Measurements from ENCODE around the gene ATF6B.

The ATF6B gene

DNA sequence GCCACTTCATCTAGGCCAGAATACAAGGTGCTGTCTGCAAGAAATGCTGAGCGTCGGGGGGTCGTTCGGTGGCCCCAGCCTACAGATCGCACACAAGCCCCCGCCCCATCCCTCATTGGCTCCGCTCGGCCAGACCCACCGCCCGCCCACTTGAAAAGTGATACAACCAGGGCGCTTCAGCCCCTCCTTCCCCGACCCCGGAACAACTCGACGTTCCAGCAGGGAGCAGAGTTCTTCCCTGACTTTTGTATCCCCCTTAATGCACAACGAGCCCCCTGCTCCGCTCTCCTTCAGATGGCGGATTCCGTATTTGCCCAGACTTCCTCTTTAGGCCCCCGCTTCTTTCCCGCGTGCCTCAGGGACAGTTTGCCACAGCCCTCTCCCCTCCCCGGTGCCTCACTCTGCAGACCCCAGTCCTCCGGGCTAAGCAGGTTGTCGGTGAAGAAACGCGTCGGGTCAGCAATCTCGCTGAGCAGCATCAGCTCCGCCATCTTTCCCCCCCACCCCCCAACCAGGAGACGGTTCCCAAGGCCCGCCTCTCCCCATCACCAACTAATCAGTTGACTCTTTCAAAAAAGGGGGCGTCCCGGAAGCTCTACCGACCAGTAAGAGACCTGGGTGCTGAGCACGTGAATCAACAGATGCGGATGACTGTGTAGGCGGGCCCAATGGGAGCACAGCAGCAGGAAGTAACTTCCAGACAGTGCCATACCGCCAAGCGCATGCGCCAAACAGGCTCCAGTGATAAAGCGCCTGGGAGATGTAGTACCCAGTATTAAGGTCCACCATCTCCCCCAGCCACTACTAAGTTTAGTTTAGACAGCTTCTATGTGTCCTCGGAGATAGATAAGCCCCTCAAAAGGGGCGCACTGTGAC is at the start of gene ATF6B:
Gene ATF6B (minus strand): TSS at position 530 of the 876 bp plus-strand sequence. CDS start 39 bp downstream, at position 491.
- peak; percentile 100 for DNase-seq

DNA sequence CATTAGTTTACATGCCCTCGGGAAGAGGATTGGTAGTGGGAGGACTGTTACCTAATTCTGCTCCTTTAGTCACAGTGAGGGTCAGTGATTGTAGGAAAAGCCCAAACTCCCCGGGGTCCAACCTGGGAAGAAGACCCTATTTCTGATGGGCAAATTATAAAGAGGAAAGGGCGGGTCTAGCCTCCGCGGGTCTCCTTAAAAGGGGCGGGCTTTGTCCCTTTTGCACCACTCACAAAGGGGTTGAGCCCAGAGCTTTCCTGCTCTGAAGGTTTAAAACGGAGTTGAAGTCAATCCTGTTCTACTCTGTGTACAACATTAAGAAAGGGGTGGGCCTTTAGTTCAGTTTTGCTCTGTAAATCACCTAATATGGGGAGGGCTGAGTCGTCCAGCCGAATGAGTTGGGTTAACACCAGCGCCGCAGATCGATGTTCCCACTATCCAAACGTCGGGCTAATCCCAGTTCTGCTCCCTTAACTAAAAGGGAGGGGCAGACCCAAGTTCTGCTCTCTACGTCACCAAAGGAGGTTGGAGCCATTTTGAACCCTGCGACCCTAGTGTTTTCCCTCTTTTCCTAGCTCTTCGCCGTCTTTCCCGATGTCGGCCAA is 49.2 kb upstream of the ATF6B start:
- DNase-seq = peak; percentile 94

DNA sequence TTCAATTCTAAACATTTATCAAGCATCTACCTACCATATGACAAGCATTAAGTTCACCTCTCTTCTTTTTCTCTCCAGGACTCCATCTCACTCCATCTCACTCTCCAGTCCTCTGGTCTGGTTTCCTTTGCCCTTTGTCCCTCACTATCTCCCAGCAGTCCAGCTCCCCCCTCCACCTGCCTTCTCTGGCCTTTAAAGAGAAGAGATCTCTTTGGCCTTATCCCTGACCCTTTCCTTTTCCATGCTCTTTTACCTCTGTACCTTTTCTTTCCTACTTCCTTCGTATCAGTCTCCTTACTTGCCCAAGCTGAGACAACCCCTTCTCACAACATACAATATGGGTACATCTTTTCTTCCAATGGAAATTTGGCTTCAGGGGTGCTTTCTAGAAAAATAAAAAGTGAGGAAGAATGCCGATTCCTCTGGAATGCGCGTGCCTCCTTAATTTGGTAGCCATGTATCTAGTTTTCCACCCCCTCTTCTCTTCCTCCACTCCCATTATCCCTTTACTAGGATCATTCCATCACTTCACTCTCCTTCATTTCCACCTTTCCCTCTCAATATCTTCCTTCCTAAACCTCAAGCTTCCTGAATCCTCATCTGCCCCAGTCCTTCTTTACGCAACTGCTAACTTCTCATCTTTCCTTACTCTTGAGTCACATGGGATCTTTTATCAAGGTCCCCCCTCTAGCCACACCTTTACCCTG is 48.6 kb upstream of the ATF6B start:
- no peak for DNase-seq

DNA sequence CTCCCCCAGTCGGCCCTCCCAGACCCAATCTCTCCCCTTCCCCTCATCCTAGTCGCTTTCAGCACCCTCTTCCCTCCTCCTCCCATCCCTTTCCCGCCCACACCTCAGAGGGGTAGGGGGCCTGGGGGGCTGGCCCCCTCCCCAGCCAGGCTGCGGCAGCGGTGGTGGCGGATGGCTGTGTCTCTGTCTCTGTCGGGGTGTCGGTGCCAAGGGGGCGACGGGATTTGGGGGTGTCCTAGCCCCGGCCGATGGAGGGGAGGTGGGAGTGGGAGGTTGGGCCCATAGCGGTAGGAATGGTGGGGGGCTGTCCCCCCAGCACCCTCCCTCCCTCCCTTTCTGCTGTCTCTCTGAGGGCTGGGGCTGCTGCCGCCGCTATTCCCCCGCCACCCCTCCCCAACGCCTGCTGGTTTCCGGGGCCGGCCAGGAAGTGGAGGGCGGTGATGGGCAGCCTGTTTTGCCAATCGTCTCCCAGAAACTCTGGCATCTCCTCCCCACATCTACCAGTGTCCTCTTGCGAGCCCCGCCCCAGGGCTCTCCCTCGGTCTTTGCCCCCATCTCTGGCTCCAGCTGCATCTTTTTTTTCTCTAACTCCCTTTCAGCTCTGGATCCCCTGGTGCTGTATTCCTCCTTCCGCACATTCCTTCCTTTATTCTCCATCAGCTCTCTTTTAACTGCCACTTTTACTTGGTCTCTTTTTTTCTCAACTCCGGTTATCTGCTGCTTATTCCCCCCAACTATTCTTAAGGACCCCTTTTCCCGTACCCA is 47.8 kb upstream of the ATF6B start, which contains the start of gene AGPAT1:
Gene AGPAT1 (minus strand): TSS at position 374 of the 765 bp plus-strand sequence. CDS start 4,588 bp downstream, outside the sequence.
- peak; percentile 98 for DNase-seq

DNA sequence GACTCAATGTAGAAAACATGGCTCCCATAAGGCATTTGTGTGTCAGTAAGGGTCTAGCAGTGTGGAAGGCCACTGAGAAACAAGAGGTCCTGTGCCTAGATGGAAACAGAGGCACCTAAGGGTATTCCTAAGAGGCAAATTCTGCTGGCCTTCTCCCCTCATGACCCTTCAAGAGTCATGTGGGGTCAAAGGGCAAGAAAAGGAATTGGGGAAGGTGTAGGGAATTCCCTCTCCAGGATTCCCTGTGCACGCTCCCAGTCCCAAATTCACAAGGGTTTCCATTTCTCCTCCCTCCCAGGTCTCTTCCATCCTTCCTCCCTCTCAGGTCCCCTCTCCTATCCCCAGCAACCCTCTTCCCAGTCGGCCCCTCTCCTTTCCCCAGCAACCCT is 47.3 kb upstream of the ATF6B start:
- no peak for DNase-seq

DNA sequence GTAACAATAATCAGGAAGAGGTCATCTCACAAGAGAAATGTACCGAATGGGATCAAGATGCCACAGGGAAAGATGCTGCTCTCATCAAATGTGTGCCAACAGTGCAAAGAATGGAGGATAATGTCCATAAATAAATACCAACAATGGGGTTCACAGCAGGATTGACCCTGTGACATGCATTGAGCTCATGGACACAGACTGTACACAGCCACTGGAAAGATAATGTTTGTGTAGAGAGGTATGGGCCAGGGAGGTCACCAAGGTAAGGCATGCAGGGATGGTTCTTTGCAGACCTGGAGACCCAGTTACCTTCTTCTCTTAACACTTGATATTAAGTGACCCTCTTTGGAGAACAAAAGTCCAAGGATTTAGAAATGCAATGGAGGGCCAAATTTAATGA is 46.4 kb upstream of the ATF6B start:
- DNase-seq = no peak

DNA sequence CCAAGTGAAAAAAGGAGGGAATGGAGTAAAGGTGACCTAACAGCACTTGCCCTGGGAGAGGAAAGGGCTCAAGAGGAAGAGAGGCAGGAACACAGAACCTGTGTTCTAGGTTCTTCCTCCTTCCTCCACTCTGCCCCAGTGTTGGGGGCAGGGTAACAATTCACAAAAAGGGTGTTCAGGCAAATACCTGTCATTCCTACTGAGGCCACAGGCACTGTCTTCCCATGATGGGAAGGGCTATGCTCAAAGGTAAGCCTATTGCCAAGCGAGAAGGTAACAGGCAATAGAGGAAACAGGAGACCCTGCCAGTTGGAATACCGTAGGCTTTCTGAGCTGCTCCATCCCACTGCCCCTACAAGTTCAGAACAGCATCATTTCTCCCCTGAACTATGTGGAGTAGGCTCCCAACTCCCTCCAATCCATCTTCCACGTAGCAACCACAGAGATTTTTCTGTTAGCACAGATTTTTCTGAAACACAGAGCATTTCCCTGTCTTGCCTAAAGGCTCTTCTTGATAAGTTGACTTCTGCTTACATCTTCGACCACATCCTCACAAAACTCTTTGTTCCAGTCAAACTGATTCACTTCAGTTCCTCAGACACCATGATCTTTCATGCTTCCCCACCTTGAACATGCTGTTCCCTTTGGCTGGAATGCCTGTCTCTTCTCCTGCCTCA is 45.1 kb upstream of the ATF6B start:
- no peak for DNase-seq

DNA sequence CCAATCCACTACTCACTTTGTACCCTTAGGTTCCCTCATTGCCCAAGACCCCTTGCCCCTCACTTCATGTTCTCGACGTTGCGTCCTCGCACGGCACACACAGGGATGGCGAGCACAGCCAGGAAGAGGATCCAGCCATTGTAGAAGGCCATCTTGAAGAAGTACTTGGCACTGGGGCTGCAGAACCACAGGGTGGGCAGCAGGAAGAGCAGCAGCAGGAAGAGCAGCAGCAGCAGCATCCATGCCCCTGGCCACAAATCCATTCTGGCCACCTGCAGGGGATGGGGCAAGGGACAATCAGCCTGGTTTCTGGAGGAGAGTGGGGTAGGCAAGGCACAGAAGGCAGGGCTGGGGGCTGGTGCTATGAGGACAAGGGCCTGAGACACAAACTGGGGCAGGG is 43.2 kb upstream of the ATF6B start:
- DNase-seq = no peak

DNA sequence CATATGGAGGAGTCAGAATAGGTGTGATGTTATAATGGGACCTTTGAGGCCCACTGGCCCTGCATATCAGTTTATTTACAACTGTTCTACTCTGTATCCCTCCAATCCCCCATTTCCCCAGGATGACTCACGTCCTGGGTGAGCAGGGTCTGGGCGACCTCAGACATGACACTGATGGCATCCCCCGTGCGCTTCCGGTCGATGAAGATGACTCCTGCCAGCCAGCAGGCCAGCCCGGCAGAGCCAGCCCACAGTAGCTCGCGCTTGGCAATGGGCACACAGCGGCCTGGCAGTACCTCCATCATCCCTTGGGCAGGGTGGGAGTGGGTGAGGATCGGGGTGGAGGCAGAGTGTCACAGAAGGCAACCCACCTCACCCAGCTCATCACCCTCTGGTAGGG is 42.2 kb upstream of the ATF6B start:
- DNase-seq = no peak

DNA sequence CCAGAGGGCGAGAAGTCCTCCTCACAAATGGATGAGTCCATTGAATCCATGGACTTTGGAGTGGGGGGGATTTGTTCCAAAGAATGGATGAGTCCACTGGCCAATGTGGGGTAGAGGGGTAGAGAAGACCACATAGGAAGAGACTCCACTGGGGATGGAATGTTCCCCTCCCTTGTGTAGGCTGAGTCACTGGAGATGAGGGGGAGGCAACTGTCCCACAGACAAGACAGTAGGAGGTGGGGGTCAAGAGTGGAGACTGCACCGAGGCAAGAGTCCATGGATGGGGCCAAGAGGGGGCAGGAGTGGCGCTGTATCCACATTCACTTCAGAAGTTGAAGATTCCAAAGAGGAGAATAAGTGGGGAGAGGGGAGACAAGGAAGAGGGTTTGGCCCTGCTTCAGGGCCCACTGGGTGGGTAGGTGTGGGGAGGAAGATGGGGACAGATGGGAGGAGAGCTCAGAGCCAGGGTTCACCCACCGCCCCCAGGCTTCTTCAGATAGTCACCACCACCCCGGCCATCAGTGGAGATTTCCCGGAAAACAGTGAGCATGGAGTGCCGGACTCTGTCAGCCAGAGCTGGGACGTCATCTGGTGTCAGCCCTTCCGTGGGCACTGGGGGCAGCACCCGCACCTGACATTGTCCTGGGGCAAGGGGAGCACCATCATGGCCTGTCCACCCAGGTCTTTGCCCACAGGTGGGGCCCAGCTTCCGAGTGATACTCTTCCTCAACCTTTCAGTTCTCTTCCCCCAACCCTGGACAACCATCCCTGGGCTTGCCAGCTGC is 41.0 kb upstream of the ATF6B start:
- no peak for DNase-seq

DNA sequence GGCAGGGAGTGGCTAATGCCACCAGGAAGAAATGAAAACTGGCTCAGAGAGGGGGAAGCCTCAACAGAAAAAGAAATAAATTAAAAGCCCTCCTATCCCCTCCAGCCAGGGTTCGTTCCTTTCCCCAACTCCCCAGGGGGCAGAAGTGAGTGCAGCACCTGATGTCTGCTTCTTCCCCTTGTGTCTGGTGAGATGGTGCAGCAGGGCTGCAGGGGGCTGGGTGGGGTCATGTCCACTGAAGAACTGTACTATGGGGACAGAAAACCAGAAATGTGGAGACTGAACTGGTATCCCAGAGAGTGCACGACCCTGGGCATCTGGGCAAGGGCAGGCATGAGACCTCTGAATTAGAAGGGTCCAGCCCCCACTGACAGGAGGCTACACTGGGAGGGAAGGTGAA is 40.3 kb upstream of the ATF6B start:
- no peak for DNase-seq

DNA sequence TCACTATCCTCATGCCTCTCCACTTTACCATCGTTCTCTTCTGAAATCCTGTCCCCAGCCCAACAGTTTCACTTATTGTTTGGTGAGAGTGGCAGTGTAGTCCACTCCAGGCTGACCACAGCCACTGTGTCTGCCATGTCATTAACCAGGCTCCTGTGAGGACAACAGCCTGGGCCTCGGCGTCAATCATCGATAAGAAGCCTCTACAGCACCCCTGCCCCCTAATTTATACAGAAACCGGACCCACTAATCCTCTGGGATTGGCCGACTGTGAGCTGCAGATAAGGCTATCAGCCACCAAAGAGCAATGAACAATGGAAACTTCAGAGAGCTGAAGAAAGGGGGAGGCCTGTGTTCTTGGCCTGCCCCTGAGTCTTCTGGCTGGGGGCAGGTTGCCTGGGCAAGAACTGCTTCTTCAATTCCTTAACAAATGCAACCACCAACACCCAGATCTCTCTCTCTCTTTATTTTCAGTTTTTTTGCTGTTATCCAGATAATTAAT is 39.8 kb upstream of the ATF6B start:
- DNase-seq = peak; percentile 37

DNA sequence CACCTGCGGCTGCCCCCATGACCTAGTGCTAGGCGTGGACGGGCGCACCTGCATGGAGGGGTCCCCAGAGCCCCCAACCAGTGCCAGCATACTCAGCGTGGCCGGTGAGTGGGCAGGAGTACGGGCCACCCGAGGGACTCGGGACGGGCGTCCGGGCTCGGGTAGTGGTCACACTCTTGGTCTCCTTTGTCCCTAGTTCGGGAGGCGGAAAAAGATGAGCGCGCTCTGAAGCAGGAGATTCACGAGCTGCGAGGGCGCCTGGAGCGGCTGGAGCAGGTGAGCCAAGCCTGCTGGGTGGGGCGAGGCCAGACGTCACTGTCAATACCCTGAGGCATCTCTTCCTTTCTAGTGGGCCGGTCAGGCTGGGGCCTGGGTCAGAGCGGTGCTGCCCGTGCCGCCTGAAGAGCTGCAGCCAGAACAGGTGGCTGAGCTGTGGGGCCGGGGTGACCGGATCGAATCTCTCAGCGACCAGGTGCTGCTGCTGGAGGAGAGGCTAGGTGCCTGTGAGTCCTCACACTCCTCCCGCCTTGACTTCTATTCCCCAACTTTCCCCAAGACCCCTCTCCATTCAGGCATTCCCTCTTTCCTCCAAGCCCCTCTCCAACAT is 39.2 kb upstream of the ATF6B start:
- no peak for DNase-seq

DNA sequence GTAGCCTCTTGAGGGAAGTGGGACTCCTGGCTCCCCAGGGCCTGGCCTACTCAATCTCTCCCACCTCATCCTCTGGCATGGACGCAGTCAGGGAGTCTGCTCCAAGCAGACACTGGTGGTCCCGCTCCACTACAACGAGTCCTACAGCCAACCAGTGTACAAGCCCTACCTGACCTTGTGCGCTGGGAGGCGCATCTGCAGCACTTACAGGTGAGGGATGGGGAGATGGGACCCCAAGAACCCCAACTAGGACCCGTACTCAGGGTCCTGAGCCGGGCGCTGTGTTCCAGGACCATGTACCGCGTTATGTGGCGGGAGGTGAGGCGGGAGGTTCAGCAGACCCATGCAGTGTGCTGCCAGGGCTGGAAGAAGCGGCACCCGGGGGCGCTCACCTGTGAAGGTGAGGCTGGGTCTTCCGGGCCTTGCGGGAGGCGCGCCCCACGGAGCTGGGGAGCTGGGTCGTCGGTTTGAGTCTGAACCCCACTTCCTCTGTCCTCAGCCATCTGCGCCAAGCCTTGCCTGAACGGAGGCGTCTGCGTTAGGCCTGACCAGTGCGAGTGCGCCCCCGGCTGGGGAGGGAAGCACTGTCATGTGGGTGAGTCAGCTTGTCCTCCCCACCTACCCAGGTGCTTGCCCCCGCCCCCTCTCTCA is 38.5 kb upstream of the ATF6B start:
- DNase-seq = no peak

DNA sequence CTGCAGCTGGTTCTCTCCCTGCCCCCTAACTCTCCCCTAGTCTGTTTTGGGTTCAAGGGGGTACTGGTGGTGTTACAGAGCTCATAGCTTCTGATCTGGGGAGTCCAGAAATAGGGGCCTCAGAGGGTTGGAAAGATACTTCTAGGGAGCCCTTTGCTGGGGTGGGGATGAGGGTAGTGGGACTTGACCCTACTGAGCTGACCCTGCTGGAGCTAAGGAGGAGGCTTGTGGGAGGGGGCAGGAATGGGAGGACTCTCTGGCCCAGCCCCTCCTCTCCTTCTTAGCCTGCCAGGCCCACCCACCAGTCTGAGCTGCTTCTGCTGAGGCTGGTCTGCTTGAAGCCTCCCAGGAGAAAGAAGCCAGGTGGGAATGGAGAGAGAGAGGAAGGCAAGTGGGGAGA is 36.2 kb upstream of the ATF6B start, which contains the start of gene EGFL8:
Gene EGFL8 (plus strand): TSS at position 301 of the 400 bp plus-strand sequence. CDS start 1,571 bp downstream, outside the sequence.
- no peak for DNase-seq

DNA sequence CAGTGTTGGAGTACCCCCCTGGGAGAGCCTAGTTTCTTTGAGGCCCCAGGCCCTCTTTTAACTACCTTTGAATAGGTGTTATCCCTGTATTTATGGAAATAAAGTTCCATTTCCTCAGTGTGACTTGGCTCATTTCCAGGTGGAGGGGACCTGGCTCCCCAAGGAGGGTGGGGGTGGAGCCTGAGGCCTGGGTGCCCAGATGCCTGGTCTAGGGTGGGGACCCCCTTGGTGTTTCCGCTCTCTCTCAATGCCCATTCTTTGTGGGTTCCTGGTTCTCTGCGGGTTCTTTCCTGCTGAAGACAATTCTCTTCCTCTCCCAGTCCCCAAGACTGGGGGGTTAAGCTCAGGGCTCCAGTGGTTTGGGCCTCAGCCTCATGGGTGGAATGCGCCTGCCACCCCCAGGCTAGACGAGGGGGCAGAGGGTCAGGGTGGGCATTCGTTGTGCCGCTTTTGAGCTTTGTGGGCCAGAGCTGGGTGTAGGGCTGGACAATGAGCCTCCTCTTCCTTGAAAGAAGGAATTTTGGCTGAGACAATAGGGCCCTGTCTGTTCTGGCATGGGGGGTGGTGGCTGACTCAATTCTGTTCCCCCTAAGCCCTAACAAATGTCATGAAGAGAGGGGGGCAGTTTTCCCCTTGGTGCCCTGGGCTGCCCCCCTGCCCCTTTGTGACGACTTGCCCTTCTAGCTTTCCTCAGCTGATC is 35.7 kb upstream of the ATF6B start:
- no peak for DNase-seq

DNA sequence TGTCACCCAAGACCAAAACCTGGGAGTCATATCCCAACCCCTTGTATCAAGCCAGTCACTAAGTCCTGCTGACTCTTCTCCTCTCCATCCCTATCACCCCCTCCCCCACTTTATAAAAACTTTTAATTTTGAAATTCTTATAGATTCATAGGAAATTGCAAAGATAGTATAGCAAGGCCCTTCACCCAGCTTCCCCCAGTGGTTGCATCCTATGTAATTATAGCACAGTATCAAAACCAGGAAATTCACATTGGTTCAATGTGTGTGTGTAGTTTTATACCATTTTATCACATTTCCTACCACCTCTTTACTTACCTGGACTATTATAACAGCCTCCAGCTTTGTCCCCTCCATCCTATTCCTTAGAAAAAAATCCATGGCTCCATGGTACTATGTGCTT is 30.0 kb upstream of the ATF6B start:
- DNase-seq = no peak

DNA sequence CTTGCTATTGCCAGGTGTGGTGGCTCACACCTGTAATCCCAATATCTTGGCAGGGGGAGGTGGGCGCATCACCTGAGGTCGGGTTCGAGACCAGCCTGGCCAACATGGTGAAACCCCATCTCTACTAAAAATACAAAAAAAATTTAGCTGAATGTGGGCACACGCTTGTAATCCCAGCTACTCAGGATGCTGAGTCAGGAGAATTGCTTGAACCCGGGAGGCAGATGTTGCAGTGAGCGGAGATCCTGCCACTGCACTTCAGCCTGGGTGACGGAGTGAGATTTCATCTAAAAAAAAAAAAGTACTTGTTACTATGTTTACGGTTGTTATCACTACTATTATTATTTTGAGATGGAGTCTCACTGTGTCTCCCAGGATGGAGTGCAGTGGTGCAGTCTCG is 28.8 kb upstream of the ATF6B start:
- no peak for DNase-seq

DNA sequence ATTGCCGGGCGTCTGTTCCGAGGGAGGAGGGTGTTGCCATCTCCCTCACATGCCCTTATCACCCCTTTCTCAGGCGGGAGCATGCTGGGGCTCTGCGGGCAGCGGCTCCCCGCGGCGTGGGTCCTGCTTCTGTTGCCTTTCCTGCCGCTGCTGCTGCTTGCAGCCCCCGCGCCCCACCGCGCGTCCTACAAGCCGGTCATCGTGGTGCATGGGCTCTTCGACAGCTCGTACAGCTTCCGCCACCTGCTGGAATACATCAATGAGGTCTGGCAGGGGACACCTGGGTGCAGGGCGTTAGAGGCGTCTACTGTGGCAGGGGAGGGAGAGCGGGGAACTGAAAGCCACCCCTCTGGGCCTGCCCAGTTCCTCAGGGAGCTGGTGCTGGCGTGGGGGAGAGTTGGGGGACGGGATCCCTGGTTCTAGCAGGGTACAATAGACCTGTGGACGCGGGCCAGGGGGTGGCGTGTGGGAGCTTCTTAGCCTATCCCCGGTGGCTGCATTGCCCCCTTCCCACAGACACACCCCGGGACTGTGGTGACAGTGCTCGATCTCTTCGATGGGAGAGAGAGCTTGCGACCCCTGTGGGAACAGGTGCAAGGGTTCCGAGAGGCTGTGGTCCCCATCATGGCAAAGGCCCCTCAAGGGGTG is 26.6 kb upstream of the ATF6B start:
- peak; percentile 91 for DNase-seq
